ENCODE measurements around the gene FCN1. TPM values are rescaled to one million over a fixed set of nuclear protein-coding genes. Genes with fewer than 3 reads are reported as not detected.
A peak's percentile ranks its signal among the peaks of the same experiment; 100 is the strongest.

FCN1 gene
- total RNA-seq, 4 donors from 2014 or later = 0.72 to 2.9 (median 1.1) TPM

GRCh38 chr9:134879664-134880483 is 37.8 kb downstream of the FCN1 start:
- DNase-seq (ENCODE audit: low spot score in 2 of 2) = peak; percentile 4 to 53
- 89 to 95% methylated on average over 10 to 13 of the region's 13 CpGs for WGBS, 2 donors
- intact Hi-C loops (cut with DNase I; ENCODE audit: low total_unique reads) = no loop called here
- no peak for TF ChIP-seq POLR2A (IDR thresholded peaks at IDR 0.05)
- TF ChIP-seq, protein P1, sequence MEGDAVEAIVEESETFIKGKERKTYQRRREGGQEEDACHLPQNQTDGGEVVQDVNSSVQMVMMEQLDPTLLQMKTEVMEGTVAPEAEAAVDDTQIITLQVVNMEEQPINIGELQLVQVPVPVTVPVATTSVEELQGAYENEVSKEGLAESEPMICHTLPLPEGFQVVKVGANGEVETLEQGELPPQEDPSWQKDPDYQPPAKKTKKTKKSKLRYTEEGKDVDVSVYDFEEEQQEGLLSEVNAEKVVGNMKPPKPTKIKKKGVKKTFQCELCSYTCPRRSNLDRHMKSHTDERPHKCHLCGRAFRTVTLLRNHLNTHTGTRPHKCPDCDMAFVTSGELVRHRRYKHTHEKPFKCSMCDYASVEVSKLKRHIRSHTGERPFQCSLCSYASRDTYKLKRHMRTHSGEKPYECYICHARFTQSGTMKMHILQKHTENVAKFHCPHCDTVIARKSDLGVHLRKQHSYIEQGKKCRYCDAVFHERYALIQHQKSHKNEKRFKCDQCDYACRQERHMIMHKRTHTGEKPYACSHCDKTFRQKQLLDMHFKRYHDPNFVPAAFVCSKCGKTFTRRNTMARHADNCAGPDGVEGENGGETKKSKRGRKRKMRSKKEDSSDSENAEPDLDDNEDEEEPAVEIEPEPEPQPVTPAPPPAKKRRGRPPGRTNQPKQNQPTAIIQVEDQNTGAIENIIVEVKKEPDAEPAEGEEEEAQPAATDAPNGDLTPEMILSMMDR (IDR thresholded peaks at IDR 0.05) = no peak
- H3K4me3 ChIP-seq (ENCODE audit: low read depth, poor library complexity, severe bottlenecking) = no peak overlapping the region

DNA sequence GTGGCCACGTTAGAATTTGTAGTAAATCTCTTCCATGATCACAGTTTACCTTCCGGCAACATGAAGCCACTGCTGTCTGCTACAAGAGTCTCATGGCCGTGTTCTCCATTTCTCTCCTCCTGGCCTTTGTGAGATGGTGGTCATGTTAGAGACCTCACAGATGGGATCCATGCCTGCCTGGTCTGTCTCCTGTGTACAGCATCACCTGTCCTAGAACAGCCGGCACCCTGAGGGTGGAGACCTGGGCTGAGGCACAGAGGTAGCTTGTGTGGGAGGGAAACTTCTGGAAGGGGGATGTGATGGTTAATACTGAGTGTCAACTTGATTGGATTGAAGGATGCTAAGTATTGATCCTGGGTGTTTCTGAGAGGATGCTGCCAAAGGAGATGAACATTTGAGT is 40.2 kb downstream of the FCN1 start:
- 86 to 88% methylated on average over 3 to 4 of the region's 4 CpGs for WGBS, 2 donors
- intact Hi-C loops (cut with DNase I; ENCODE audit: low total_unique reads) = no loop called here
- no peak for TF ChIP-seq POLR2A (IDR thresholded peaks at IDR 0.05)
- TF ChIP-seq, protein P1 (IDR thresholded peaks at IDR 0.05) = no peak
- DNase-seq (ENCODE audit: low spot score in 2 of 2) = peak in 1 of 2 donors; percentile 66
- no peak overlapping the region for H3K4me3 ChIP-seq (ENCODE audit: low read depth, poor library complexity, severe bottlenecking)

- intact Hi-C loops (cut with DNase I; ENCODE audit: low total_unique reads) = no loop called here
- DNase-seq (ENCODE audit: low spot score in 2 of 2) = no peak
- WGBS, 2 donors = 76 to 84% methylated on average over 1 of the region's 1 CpG
- TF ChIP-seq, protein P1 (IDR thresholded peaks at IDR 0.05) = no peak
- TF ChIP-seq POLR2A (IDR thresholded peaks at IDR 0.05) = no peak
- H3K4me3 ChIP-seq (ENCODE audit: low read depth, poor library complexity, severe bottlenecking) = no peak overlapping the region
These were observed 42.3 kb downstream of the FCN1 start for GRCh38 chr9:134875371-134875770.

DNA sequence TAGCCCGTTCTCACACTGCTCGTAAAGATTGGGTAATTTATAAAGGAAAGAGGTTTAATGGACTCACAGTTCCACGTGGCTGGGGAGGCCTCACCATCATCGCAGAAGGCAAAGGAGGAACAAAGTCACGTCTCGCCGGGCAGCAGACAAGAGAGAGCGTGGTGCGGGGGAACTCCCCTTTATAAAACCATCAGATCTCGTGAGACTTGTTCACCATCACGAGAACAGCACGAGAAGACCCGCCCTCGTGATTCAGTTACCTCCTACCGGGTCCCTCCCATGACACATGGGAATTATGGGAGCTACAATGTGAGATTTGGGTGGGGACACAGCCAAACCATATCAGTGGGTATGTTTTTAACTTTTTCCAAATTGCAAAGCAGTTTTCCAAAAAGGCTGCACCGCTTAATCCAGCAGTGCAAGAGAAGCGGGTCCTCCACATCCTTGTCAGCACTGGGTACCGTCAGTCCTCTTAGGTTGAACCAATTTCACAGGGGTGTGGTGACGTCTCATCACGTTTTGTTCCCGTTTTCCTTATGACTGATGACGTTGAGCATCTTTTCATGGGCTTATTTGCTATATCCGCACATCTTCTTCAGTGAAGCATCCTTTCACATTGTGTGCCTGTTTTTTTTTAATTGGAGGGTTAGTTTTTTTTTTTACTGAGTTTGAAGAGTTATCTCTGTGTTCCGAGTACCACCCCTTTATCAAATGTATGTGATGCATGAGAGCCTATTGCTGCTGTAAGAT is 45.1 kb downstream of the FCN1 start:
- intact Hi-C loops (cut with DNase I; ENCODE audit: low total_unique reads) = no loop called here
- no peak for DNase-seq (ENCODE audit: low spot score in 2 of 2)
- TF ChIP-seq, protein P1 (IDR thresholded peaks at IDR 0.05) = no peak
- no peak for TF ChIP-seq POLR2A (IDR thresholded peaks at IDR 0.05)

GRCh38 chr9:134871697-134872340 is 45.9 kb downstream of the FCN1 start:
- WGBS, 2 donors = 51 to 62% methylated on average over 16 of the region's 16 CpGs
- intact Hi-C loops (cut with DNase I; ENCODE audit: low total_unique reads) = no loop called here
- DNase-seq (ENCODE audit: low spot score in 2 of 2) = no peak

More for the DNA sequence above, 45.1 kb downstream of the FCN1 start:
- 88 to 89% methylated on average over 24 of the region's 24 CpGs for WGBS, 2 donors
- no peak overlapping the region for H3K4me3 ChIP-seq (ENCODE audit: low read depth, poor library complexity, severe bottlenecking)

More at GRCh38 chr9:134871697-134872340, 45.9 kb downstream of the FCN1 start:
- TF ChIP-seq POLR2A (IDR thresholded peaks at IDR 0.05) = no peak
- TF ChIP-seq, protein P1 (IDR thresholded peaks at IDR 0.05) = no peak
- no peak overlapping the region for H3K4me3 ChIP-seq (ENCODE audit: low read depth, poor library complexity, severe bottlenecking)
